Mammary epithelial cell (primary cell): Measurements from ENCODE around the gene CD3G.

ENCODE experiments used
- CTCF ChIP-seq, 2 donors: IDR thresholded peaks in 1 of 2; conservative IDR thresholded peaks in 1 of 2; 2 replicates each; pipeline ENCODE4 v1.5.1; 2011 to 2012; ENCODE audit warnings: inconsistent platforms in 2 of 2, low read length in 2 of 2, mild to moderate bottlenecking in 2 of 2, control low read depth in 1 of 2, low read depth in 1 of 2; ENCODE audit not compliant: insufficient read depth in 1 of 2; ENCODE audit errors: extremely low read depth in 1 of 2
- EZH2 ChIP-seq: IDR thresholded peaks from 2 replicates; pipeline ENCODE4 v1.6.1; 2012; ENCODE audit warnings: low read length, inconsistent platforms, borderline replicate concordance

GRCh38 chr11:118349475-118349874 lies 5.3 kb downstream of the CD3G start:
- TF ChIP-seq CTCF (conservative IDR thresholded peaks at IDR 0.05 in 1 of 2, IDR thresholded peaks at IDR 0.05 in 1 of 2; ENCODE audit: extremely low read depth in 1 of 2, insufficient read depth in 1 of 2, low read depth in 1 of 2, low read length in 2 of 2) = no peak
- TF ChIP-seq EZH2 = no peak
